Measurements from ENCODE around the gene MEGF8.

MEGF8 gene

GRCh38 chr19:42325308-42325895 is at the start of gene MEGF8:
MEGF8 (plus strand) TSS chr19:42325635; CDS start chr19:42326244, 609 bp downstream.
- peak; percentile 95 for DNase-seq

- DNase-seq: no peak
Measured at GRCh38 chr19:42276284-42276683, 49.2 kb upstream of the MEGF8 start.

- DNase-seq: no peak
Measured at GRCh38 chr19:42276821-42277220, 48.6 kb upstream of the MEGF8 start.

GRCh38 chr19:42277821-42278451 is 47.5 kb upstream of the MEGF8 start:
- peak; percentile 14 for DNase-seq

GRCh38 chr19:42278452-42279154 is 46.8 kb upstream of the MEGF8 start:
- no peak for DNase-seq

GRCh38 chr19:42279155-42279901 is 46.1 kb upstream of the MEGF8 start:
- no peak for DNase-seq

GRCh38 chr19:42279902-42280814 is 45.3 kb upstream of the MEGF8 start:
- peak; percentile 79 for DNase-seq

GRCh38 chr19:42280815-42281145 is 44.7 kb upstream of the MEGF8 start:
- no peak for DNase-seq

GRCh38 chr19:42281146-42281826 is 44.1 kb upstream of the MEGF8 start:
- DNase-seq: peak; percentile 14

- no peak for DNase-seq
Measured at GRCh38 chr19:42281827-42282762, 43.3 kb upstream of the MEGF8 start.

GRCh38 chr19:42282819-42283187 is 42.6 kb upstream of the MEGF8 start:
- no peak for DNase-seq

- peak; percentile 85 for DNase-seq
Measured at GRCh38 chr19:42283188-42284065, 42.0 kb upstream of the MEGF8 start.

GRCh38 chr19:42284066-42284501 is 41.4 kb upstream of the MEGF8 start:
- DNase-seq: peak; percentile 70

- DNase-seq: no peak
Measured at GRCh38 chr19:42284591-42285341, 40.7 kb upstream of the MEGF8 start.

GRCh38 chr19:42285541-42285941 is 39.9 kb upstream of the MEGF8 start:
- no peak for DNase-seq

- DNase-seq: no peak
Measured at GRCh38 chr19:42285988-42286348, 39.5 kb upstream of the MEGF8 start.

GRCh38 chr19:42286349-42287016 is 39.0 kb upstream of the MEGF8 start:
- no peak for DNase-seq
